ENCODE results near the gene LRP8.

GRCh38 chr1:53362270-53362669, 34.4 kb upstream of the LRP8 start:
- TF ChIP-seq HMG20A (CRISPR knock-in tag; conservative IDR thresholded peaks at IDR 0.05) (no peak), RCOR1 (IDR thresholded peaks at IDR 0.05; ENCODE audit: borderline replicate concordance in 1 of 2, low read depth in 2 of 2, low read length in 2 of 2) (no peak), CBX8 (IDR thresholded peaks at IDR 0.05; ENCODE audit: borderline replicate concordance, extremely low read depth, low read depth, low read length, poor library complexity, severe bottlenecking) (no peak), POLR2A (conservative IDR thresholded peaks at IDR 0.05) (no peak)

Measured in K562 (cell line).